ENCODE measurements around the gene IL19.

Gene IL19

GRCh38 chr1:206801467-206801866, 30.9 kb downstream of the IL19 start:
- DNase-seq: no peak

- DNase-seq: no peak
These were observed 31.8 kb downstream of the IL19 start for GRCh38 chr1:206802401-206802800.

DNA sequence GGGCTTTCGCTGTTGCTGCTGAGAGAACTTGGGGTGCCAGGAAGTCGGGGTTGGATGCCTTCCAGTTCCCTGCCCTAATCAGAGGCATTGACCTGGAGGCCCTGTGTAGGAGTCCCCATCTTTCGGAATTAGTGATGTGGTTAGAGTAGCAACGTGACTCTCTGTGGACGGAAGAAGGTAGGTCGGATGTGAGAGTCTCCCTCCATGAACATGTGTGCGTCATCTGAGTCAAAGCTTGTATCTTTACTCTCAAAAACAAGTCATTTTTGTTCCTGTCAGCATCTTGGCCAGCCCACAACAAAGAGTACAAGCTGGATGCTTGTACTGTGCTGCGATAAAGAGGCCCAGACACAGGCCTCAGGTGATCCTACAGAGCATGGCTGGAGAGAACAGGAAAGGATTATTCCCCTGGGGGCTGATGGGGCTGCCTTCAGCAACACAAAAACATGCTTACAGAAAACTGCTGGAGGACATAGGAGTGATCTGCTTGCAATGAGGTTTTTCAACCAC, 32.7 kb downstream of the IL19 start:
- peak; percentile 60 for DNase-seq

- no peak for DNase-seq
These were observed 33.7 kb downstream of the IL19 start for GRCh38 chr1:206804156-206804737.

DNA sequence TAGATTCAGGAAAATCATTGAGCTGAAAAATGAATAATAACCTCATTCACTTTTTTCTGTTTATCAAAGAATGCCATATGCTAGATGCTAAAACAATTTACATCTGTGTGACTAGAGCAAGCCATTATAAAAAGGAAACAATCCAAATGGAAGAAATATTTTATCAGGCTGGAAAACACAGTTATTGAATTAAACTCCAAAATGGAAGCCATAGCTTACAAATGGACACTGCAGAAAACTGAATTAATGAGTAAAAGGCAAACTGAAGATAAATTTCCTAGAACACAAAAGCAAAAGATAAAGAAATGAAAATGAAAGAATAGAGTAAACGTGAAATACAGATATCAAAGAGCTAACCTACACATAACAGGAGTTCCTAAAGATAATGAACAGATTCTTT, 34.8 kb downstream of the IL19 start:
- no peak for DNase-seq

DNA sequence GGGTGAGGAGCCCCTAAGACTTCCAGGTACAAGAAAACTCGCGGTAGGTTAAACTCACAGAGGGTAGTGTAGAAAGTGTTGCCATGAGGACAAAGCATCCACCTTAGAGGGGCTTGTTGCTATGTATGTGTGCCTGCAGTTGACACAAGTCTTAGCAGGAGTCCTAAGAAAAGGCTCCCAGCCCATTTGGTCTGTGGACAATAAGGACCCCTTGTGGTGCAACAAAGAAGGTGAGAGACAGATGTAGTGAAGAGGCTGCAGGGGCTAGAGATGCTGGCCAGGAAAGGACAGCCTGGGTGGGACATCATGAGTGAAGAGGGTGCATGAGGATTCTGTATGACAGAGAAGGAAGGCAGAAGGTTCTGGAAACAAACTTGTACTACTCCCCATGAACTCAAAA, 38.0 kb downstream of the IL19 start:
- peak; percentile 16 for DNase-seq

- DNase-seq: no peak
These were observed 39.0 kb downstream of the IL19 start for GRCh38 chr1:206809504-206810084.

DNA sequence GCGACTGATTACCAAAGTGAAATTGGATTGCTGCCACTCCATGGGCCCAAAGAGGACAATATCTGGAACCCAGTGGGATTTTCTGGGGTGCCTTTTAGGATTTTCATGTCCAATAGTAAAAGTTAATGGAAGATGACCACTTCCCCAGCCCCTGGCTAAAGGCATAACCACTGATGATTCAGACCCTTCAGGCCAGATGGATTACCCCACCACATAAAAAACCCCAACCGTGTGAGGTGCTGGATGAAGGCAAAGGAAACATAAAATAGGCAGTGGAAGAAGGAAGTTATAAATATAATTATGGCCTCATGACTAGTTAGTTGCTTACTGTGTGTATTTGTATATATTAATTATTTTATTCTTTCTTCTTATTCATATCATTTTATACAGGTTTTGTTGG, 41.9 kb downstream of the IL19 start:
- DNase-seq: no peak

- DNase-seq: no peak
These were observed 44.3 kb downstream of the IL19 start for GRCh38 chr1:206814716-206815341.

- no peak for DNase-seq
These were observed 46.1 kb downstream of the IL19 start for GRCh38 chr1:206816390-206817287.

DNA sequence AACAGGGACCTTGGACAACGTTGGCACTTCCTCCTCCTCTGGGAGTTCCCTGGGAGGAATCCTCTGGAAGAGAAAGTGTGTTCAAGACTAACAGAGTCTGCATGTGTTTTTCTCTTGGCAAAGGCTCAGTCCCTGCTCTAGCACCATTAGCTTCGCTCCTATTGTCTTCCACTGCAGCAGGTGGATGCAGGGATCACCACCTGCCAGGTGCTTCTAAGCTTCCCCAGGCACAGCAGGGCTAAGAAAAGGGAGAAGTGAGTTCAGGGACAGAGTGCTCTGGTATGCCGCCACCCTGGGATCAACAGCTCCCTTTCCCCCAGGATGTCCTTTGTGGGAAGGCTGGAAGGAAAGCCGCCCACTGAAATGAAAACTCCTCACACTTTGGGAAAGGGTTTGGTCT, 50.9 kb downstream of the IL19 start:
- no peak for DNase-seq

DNA sequence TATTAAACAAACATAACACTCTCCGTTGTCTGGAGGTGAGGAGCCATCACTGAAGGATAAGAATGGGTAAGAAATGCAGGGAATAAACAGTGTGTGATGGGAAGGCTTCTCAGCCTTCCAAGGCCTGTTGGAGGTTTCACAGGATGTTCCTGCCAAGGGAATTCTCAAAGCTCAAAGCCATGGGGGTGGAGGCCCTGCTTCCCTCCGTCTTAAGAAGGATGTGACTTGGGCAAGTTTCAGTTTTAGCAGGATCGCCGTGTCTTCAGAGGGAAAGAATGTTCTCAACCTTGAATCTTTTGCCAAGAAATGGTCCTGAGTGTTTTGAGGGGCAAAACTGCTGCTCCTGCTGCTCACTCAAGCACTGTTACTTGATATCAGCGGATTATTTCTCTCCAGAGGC, 53.2 kb downstream of the IL19 start:
- DNase-seq: no peak

GRCh38 chr1:206824331-206824730, 53.8 kb downstream of the IL19 start:
- no peak for DNase-seq

GRCh38 chr1:206826394-206826793, 55.8 kb downstream of the IL19 start:
- DNase-seq: no peak

GRCh38 chr1:206828061-206828460, 57.5 kb downstream of the IL19 start:
- no peak for DNase-seq

- no peak for DNase-seq
These were observed 58.2 kb downstream of the IL19 start for GRCh38 chr1:206828765-206829164.

DNA sequence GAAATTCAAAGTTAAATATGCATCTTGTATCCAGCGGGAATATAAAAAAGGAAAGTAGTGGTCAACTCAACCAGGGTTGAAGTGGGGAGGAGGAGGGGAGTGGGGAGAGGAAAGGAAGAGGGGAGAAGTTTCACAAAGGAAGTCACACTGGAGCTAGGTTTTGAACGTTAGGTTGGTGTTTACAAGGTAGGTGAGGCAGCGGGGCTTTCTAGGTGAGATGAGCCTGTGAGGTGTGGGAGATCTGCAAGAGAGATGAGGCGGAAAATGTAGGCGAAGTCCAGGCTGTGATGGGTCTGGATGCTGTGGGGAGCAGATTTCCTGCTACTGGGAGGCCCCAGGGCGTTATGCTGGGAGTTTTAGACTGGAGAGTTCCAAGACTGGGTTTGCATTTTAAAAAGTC, 58.7 kb downstream of the IL19 start:
- DNase-seq: no peak

DNA sequence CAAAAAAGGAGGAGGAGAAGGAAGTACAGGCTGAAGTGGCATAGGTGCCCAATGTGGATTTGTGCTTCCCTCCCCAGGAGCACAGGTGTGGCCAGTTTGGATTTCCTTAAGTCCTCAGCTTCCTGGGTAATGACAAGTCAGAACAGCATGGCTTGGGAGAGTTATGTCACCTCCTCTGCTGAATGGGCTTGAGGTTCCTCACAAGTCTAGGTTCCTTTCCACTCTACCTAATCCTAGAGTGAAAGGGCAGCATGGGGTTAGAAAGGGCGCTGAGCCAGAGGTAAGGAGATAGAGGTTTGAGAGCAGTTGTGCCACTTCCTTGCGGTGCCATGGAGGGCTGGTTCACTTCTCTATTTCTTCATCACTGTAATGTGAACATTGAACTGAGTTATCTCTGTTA, 59.3 kb downstream of the IL19 start:
- DNase-seq: no peak

- no peak for DNase-seq
These were observed 61.1 kb downstream of the IL19 start for GRCh38 chr1:206831650-206832049.

DNA sequence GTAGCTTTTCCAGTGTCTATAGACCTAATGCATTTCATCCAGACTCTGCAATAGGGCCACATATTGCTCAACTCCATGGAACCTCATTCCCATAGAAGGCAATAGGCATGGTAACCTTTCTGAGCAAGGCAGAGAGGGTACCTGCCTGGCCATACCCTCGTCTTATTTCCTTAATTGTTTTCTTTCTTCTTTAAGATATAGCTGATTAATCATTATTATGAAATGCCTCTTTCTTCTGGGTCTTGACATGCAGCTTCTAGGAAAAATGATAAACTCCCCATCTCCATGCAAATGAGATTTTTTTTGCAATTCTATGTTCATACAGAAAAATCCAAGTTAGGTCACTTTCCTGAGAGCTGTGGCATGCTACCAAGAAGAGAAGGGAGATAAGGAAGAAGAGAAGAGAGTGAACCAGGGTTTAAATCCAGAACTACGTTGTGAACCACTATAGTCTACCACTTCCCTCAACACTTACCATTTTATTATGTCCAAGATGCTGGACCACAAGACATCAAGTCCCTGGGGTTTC, 61.8 kb downstream of the IL19 start:
- DNase-seq: no peak

- DNase-seq: no peak
These were observed 62.6 kb downstream of the IL19 start for GRCh38 chr1:206833106-206833680.

DNA sequence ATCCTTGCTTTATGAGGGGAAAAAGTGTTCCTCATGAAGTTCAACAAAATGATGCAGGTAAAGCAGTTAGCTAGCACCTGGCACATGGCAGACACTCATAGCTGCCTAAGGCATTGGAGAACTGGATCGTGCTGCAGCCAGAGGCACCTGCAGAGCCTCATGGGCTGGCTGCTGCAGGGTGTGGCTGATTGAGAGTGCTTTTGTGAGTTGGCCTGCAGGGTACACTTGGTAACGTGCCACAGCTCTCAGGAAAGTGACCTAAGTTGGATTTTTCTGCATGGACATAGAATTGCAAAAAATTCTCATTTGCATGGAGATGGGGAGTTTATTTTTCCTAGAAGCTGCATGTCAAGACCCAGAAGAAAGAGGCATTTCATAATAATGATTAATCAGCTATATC, 63.2 kb downstream of the IL19 start:
- DNase-seq: no peak

DNA sequence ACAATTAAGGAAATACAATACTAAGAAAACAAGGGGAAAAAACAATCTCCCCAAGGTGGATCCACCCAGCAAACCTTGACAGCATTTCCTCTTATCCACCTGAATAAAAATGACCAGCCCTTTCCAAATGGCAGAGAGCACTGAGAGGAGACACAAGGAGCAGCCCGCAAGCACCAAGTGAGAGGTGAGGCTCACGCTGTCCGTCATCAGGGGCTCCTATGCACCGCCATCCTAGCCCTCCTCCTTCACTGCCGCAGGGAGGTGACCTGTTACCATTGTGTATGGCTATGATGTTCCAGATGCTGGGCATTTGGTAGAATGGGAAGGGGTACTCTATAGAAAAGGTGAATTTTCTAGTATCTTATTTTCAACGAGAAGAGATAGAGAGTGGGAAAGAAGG, 63.6 kb downstream of the IL19 start:
- DNase-seq: no peak
